SK-N-MC (cell line): ENCODE data around the gene ZNF362.

ENCODE experiments used
- DNase-seq: peaks from one replicate; pipeline ENCODE4 v3.0.0-alpha.2; 2011; ENCODE audit warnings: low read depth, low spot score
- H3K27ac ChIP-seq: fragments of 200-600 bp; sonication (generic); 2 replicates; pipeline ENCODE4 v1.5.1; 2016; ENCODE audit warnings: mixed run types
- H3K36me3 ChIP-seq: fragments of 200-600 bp; sonication (generic); 2 replicates; pipeline ENCODE4 v1.6.1; 2017; ENCODE audit warnings: antibody characterized with exemption, low read length, mixed read lengths; ENCODE audit not compliant: insufficient read depth
- H3K4me3 ChIP-seq: fragments of 200-600 bp; sonication (generic); 2 replicates; pipeline ENCODE4 v1.5.1; 2016
- H3K9ac ChIP-seq: fragments of 200-600 bp; sonication (generic); 2 replicates; pipeline ENCODE4 v1.8.0; 2017; ENCODE audit warnings: mixed run types, mixed read lengths; ENCODE audit not compliant: insufficient read length
- H3K9me3 ChIP-seq: fragments of 200-600 bp; sonication (generic); 2 replicates; pipeline ENCODE4 v1.6.1; 2017; ENCODE audit warnings: low read depth, mild to moderate bottlenecking, antibody characterized with exemption, low read length, moderate library complexity, mixed read lengths
- EZH2 ChIP-seq: fragments of 200-600 bp; sonication (generic); IDR thresholded peaks from one replicate; pipeline ENCODE4 v1.6.1; 2017; ENCODE audit warnings: antibody characterized with exemption
- FOXP2 ChIP-seq: optimal IDR thresholded peaks from 2 replicates; pipeline ENCODE3; 2011; ENCODE audit warnings: mild to moderate bottlenecking, moderate library complexity; ENCODE audit not compliant: insufficient read depth; ENCODE audit errors: extremely low read length, control extremely low read depth
- POLR2AphosphoS5 ChIP-seq: IDR thresholded peaks from 2 replicates; pipeline ENCODE4 v1.6.1; 2012; ENCODE audit warnings: mild to moderate bottlenecking, low read depth, low read length, borderline replicate concordance

The ZNF362 gene

GRCh38 chr1:33256471-33257206 is at the start of gene ZNF362:
TSS of gene ZNF362 (plus strand) at chr1:33256492. CDS start at chr1:33270575, 14,083 bp downstream.
- Histone ChIP-seq H3K36me3 (no peaks in the 10 kb centered on the region), H3K27ac (peak within 1 kb of the TSS; percentile 87), H3K4me3 (peak within 1 kb of the TSS; percentile 95), H3K9me3 (no peaks in the 10 kb centered on the region), H3K9ac (peak within 1 kb of the TSS; percentile 94)
- DNase-seq, result peak; percentile 10
- no peak for TF ChIP-seq FOXP2
- TF ChIP-seq POLR2AphosphoS5, result no peak
- TF ChIP-seq EZH2, result no peak

- no peak overlapping the region for H3K4me3 ChIP-seq
- no peak for DNase-seq
- no peak overlapping the region for H3K9ac ChIP-seq
- no peak for TF ChIP-seq FOXP2
- TF ChIP-seq POLR2AphosphoS5, result no peak
- no peak for TF ChIP-seq EZH2
- no peaks in the 10 kb centered on the region for H3K9me3 ChIP-seq
- H3K27ac ChIP-seq, result no peak overlapping the region
- no peaks in the 10 kb centered on the region for H3K36me3 ChIP-seq
Measured at GRCh38 chr1:33211972-33212371, 44.3 kb upstream of the ZNF362 start.

GRCh38 chr1:33219886-33220661 is 36.2 kb upstream of the ZNF362 start:
- no peak for TF ChIP-seq POLR2AphosphoS5
- no peak overlapping the region for H3K27ac ChIP-seq
- no peak for DNase-seq
- H3K36me3 ChIP-seq, result no peaks in the 10 kb centered on the region
- peaks cover 4% of the 10 kb centered on the region; the same call in 1 of the 2 replicates for H3K9me3 ChIP-seq
- H3K9ac ChIP-seq, result no peak overlapping the region
- no peak overlapping the region for H3K4me3 ChIP-seq

GRCh38 chr1:33220676-33221384 is 35.5 kb upstream of the ZNF362 start:
- no peak overlapping the region for H3K4me3 ChIP-seq
- no peak overlapping the region for H3K27ac ChIP-seq
- H3K9me3 ChIP-seq, result peaks cover 4% of the 10 kb centered on the region; the same call in 1 of the 2 replicates
- no peak for TF ChIP-seq POLR2AphosphoS5
- no peak for TF ChIP-seq FOXP2
- TF ChIP-seq EZH2, result no peak
- no peak for DNase-seq
- no peaks in the 10 kb centered on the region for H3K36me3 ChIP-seq
- H3K9ac ChIP-seq, result no peak overlapping the region

GRCh38 chr1:33221385-33221758 is 34.9 kb upstream of the ZNF362 start:
- Histone ChIP-seq H3K9me3 (peaks cover 4% of the 10 kb centered on the region; the same call in 1 of the 2 replicates), H3K36me3 (no peaks in the 10 kb centered on the region), H3K9ac (no peak overlapping the region), H3K4me3 (no peak overlapping the region), H3K27ac (no peak overlapping the region)
- DNase-seq, result no peak
- TF ChIP-seq FOXP2 (no peak), EZH2 (no peak), POLR2AphosphoS5 (no peak)

GRCh38 chr1:33222381-33222780 is 33.9 kb upstream of the ZNF362 start:
- H3K9ac ChIP-seq, result no peak overlapping the region
- no peaks in the 10 kb centered on the region for H3K36me3 ChIP-seq
- no peak overlapping the region for H3K4me3 ChIP-seq
- H3K9me3 ChIP-seq, result peaks cover 4% of the 10 kb centered on the region; the same call in 1 of the 2 replicates
- H3K27ac ChIP-seq, result no peak overlapping the region
- DNase-seq, result no peak
- no peak for TF ChIP-seq EZH2
- TF ChIP-seq POLR2AphosphoS5, result no peak
- no peak for TF ChIP-seq FOXP2

GRCh38 chr1:33224166-33224707 is 32.1 kb upstream of the ZNF362 start:
- Histone ChIP-seq H3K9me3 (peaks cover 4% of the 10 kb centered on the region; the same call in 1 of the 2 replicates), H3K27ac (no peak overlapping the region), H3K4me3 (no peak overlapping the region), H3K9ac (no peak overlapping the region), H3K36me3 (no peaks in the 10 kb centered on the region)
- no peak for DNase-seq
- TF ChIP-seq POLR2AphosphoS5 (no peak), FOXP2 (no peak), EZH2 (no peak)

- H3K9me3 ChIP-seq, result peaks cover 4% of the 10 kb centered on the region; the same call in 1 of the 2 replicates
- DNase-seq, result no peak
- no peak overlapping the region for H3K27ac ChIP-seq
- no peak overlapping the region for H3K9ac ChIP-seq
- H3K36me3 ChIP-seq, result no peaks in the 10 kb centered on the region
- no peak overlapping the region for H3K4me3 ChIP-seq
- no peak for TF ChIP-seq POLR2AphosphoS5
- no peak for TF ChIP-seq FOXP2
- no peak for TF ChIP-seq EZH2
Measured at GRCh38 chr1:33225586-33225985, 30.7 kb upstream of the ZNF362 start.
